Aorta (tissue), 5 donors: Measurements from ENCODE around the gene DCLK3. TPM values are rescaled to one million over a fixed set of nuclear protein-coding genes. Genes with fewer than 3 reads are reported as not detected.
A peak's percentile ranks its signal among the peaks of the same experiment; 100 is the strongest.

Source experiments
- ATAC-seq: fragments of 200-7000 bp; cut with Tn5 transposase; one replicate; pipeline ENCODE4 v1.9.1; 2022; ENCODE audit warnings: moderate library complexity; ENCODE audit not compliant: low FRiP score
- DNase-seq, 2 donors: peaks; one replicate each; pipeline ENCODE4 v3.0.0-alpha.2; 2020
- H3K27ac ChIP-seq, 2 donors: one replicate each; pipeline ENCODE4 v1.5.1; 2013; ENCODE audit warnings: low read length in 2 of 2, mild to moderate bottlenecking in 2 of 2, moderate library complexity in 2 of 2, control low read depth in 1 of 2, inconsistent platforms in 1 of 2, low read depth in 1 of 2
- H3K27me3 ChIP-seq, 2 donors: one replicate each; pipeline ENCODE4 v1.6.1; 2013; ENCODE audit warnings: control low read depth in 1 of 2, low read length in 1 of 2, mild to moderate bottlenecking in 1 of 2, moderate library complexity in 1 of 2; ENCODE audit not compliant: insufficient read depth in 2 of 2, control insufficient read depth in 1 of 2
- H3K36me3 ChIP-seq, 2 donors: one replicate each; pipeline ENCODE4 v1.6.1; 2013; ENCODE audit warnings: control low read depth in 1 of 2, low read length in 1 of 2, mild to moderate bottlenecking in 1 of 2; ENCODE audit not compliant: insufficient read depth in 2 of 2, control insufficient read depth in 1 of 2
- H3K4me1 ChIP-seq, 2 donors: one replicate each; pipeline ENCODE4 v1.6.1; 2013; ENCODE audit warnings: low read length in 2 of 2, control low read depth in 1 of 2, mild to moderate bottlenecking in 1 of 2, moderate library complexity in 1 of 2; ENCODE audit not compliant: insufficient read depth in 2 of 2, control insufficient read depth in 1 of 2
- H3K4me3 ChIP-seq, 2 donors: one replicate each; pipeline ENCODE4 v1.5.1; 2013; ENCODE audit warnings: low read length in 2 of 2, control low read depth in 1 of 2, mild to moderate bottlenecking in 1 of 2
- H3K9me3 ChIP-seq: one replicate; pipeline ENCODE4 v1.6.1; 2013; ENCODE audit warnings: mild to moderate bottlenecking, low read length; ENCODE audit not compliant: control insufficient read depth
- WGBS, 2 donors: extraction: QIAGEN DNeasy Blood & Tissue Kit; methylation state at CpG; one replicate each; pipeline ENCODE4 v1.1.7; 2013; 5-methylcytosine and 5-hydroxymethylcytosine counted together
- intact Hi-C, 2 donors: fragments of 100-400 bp; cut with DNase I; formaldehyde crosslinking; loops; one replicate each; pipeline versions ENCODE4 v1.14.2 to v1.15.0; 2022
- polyA plus RNA-seq, 2 donors: library from polyadenylated mRNA; stranded (reverse); fragments of 200-250 nt; gene quantifications; one replicate each; pipeline ENCODE4 v1.2.3, GENCODE V29; 2013
- total RNA-seq, 2 donors: library from RNA; stranded (reverse); fragmentation: NEBNext Ultra II Directional; extraction: Animal tissue kit (Norgen Biotek cat#: 25700); gene quantifications; one replicate each; pipeline ENCODE4 v1.2.1, GENCODE V29; 2021
- donor health status: healthy with polysubstance abuse.
- donor health status: Bipolar disorder and iron deficiency.
- donor health status: DM: no; HTN: no; CAD: no.
- donor health status: DM: no; HTN: no; CAD: no.
- donor health status: DM: yes; HTN: yes; CAD: no.

The DCLK3 gene
- total and polyA plus RNA-seq, 4 donors: 0.06 to 0.18 (median 0.13) TPM; not detected in 1

DNA sequence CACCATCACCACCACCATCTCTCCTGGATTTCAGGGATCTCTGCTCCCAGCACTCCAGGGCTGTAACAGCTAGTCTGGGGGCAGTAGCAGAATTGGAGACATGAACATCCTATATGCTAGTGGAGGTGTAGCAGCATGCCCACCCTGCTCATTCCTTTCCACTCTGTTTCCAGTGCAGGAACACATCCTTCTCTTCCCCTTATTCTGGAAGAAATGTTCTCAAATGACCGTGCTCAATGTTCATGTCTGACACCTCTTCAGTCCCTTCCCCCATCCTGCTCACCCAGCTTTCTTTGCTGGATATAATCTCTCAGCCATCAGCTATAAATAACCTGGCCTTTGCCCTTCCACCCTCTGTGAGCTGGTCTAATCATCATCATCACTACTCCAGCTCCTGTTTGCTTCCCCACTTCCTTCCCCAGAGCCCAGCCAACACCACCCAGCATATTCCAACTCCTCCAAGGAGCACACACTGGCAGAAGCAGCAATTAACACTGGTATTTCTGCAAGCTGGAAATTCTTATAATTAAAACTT, 31.1 kb downstream of the DCLK3 start:
- Histone ChIP-seq H3K27ac (no peak overlapping the region), H3K36me3 (no peaks in the 10 kb centered on the region), H3K9me3 (no peaks in the 10 kb centered on the region), H3K4me3 (no peak overlapping the region), H3K4me1 (no peaks in the 10 kb centered on the region), H3K27me3 (no peaks in the 10 kb centered on the region)
- WGBS, 2 donors: 84 to 87% methylated on average over 1 of the region's 1 CpG
- ATAC-seq (no peak), DNase-seq (no peak)
- intact Hi-C loops: no loop called here

DNA sequence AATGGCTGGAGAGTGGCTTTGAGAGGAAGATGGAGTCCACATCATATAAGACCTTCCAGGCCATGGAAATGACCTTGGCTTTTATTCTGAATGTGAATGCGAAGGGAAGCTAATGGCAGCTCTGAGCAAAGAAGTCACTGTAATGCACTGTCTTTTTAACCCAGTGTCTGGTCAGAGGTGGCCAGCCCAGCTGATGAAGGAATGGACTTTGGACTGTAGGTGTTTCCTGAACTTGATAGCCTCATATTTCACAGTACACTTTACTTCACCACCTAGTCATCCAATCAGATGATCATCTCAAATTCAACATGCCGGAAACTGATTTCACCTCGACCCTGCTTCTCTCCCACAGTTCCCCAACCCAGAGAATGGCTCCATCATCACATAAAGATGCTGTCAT, 33.4 kb downstream of the DCLK3 start:
- no peak for ATAC-seq
- Histone ChIP-seq H3K4me1 (no peaks in the 10 kb centered on the region), H3K9me3 (no peaks in the 10 kb centered on the region), H3K27me3 (no peaks in the 10 kb centered on the region), H3K27ac (no peak overlapping the region), H3K36me3 (no peaks in the 10 kb centered on the region), H3K4me3 (no peak overlapping the region)
- intact Hi-C loops: loop anchor here in 1 of 2 donors (2.0 kb wide), 1 partner anchor 226 kb away; no protein-coding TSS in a partner anchor
- no peak for DNase-seq
- 93 to 95% methylated on average over 3 of the region's 3 CpGs for WGBS, 2 donors

DNA sequence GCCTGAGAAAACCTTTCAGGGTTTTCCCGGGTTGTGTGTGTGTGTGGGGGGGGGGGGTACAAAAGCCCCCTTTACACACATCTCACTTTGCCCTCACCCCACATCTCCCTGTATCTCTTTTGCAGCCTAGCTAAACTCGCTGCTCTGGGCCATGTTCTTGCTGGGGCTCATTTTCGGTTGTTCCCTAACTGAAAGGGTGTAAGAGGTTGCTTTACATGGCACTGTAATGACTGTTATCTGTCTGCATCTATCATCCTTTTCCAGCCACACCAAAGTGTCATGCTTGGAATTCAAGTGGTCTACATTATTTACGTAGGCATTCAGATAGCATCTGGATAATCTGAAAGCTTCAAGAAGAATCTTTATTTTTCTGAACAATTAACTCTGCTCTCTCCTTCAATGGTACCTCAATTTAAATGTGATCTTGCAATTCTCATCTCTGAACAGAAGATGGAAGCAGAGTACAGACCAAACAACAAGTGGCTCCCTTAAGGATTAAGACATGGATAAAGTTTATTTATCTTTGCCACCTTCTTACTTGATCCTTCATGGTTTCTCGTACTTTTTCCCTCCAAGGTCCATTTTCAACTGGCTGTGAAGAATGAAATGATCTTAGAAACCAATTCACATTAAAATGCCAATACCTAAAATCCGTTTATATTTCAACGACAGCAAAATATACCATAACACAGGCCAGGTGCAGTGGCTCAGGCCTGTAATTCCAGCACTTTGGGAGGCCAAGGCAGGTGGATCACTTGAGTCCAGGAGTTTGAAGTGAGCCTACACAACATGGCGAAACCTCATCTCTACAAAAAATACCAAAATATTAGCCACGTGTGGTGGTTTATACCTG, 34.9 kb downstream of the DCLK3 start:
- 45 to 50% methylated on average over 9 of the region's 9 CpGs for WGBS, 2 donors
- Histone ChIP-seq H3K27ac (no peak overlapping the region), H3K4me3 (no peak overlapping the region), H3K27me3 (no peaks in the 10 kb centered on the region), H3K36me3 (no peaks in the 10 kb centered on the region), H3K9me3 (no peaks in the 10 kb centered on the region), H3K4me1 (no peaks in the 10 kb centered on the region)
- intact Hi-C loops: loop anchor here (2.0 to 5.0 kb wide), 3 partner anchors 138 to 227 kb away; no protein-coding TSS in a partner anchor
- DNase-seq (no peak), ATAC-seq (peak; percentile 70)

DNA sequence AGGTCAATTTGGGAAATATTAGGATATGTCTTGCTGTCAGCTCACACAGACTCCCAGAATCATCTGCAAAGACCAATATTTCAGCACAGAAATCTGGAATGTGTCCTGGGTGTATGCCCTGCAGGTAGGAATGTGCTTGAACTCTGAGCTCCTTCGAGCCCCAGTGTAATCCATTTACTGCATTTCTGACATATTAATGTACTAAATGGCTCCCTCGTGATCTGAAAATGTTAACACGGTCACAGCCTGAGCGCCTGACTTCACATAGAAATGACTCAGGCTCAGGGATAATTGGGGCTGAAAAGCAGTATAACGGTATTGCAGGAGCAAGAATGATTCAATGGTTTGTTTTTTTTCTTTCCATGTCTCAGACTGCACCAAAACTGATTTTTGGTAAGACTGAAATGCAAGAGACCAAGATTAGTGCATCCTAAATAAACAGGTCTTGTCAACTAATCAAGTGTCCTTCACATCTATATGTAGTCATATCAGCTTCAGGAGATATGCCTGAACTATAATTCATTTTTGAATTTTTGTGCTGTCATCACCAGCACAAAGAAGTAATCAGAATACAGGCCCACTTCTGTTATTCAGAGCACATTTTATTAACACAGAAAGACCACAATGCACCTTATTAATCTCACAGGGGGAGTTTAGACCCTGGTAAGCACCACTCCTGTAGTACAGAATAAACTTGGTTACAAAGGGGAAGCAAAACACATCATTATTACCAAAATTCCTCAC, 49.8 kb downstream of the DCLK3 start:
- WGBS, 2 donors: 57 to 66% methylated on average over 5 of the region's 5 CpGs

DNA sequence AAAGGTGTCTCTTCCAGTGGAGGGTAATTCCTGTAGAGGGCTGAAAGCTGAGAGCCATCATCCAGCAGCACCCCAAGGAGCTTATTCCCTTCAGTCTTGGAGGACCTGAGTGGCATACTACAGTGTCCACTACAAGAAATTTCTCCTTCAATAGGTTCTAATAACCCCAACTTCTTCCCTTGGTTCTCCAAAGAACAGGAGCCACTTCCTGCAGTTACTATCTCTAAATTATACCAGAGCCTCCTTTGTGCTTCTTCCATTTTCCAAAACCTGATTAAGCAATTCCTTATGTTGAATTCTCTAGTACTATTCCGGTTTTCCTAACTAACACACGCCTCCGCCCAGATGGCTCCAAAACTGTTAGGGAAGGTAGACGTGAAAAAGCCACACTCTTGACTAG, 50.4 kb downstream of the DCLK3 start:
- 94 to 96% methylated on average over 4 of the region's 4 CpGs for WGBS, 2 donors

More for the DNA sequence above, 49.8 kb downstream of the DCLK3 start:
- H3K27me3 ChIP-seq: no peaks in the 10 kb centered on the region
- H3K4me1 ChIP-seq: no peaks in the 10 kb centered on the region
- H3K27ac ChIP-seq: no peak overlapping the region
- intact Hi-C loops: no loop called here
- H3K36me3 ChIP-seq: no peaks in the 10 kb centered on the region
- H3K9me3 ChIP-seq: no peaks in the 10 kb centered on the region
- H3K4me3 ChIP-seq: no peak overlapping the region
- no peak for DNase-seq
- no peak for ATAC-seq

DNA sequence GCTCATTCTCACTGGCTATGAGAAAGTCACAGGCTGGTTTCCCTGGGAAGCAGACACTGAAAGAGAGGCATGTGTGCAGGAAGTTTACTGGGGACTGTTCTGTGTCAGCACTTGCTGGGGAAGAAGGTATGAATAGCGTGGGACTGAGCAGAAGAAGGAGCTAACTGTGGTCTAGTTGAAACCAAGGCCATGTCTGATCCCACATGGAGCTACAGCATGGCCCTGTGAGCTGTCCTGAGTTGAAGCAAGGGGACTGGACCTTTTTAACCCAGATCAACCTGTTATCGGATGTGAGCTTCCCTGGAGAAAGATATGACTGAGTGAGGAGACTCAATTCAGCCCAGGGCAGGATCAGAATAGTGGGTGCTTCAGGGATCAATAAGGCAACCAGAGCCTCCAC, 53.7 kb downstream of the DCLK3 start:
- DNase-seq: no peak
- Histone ChIP-seq H3K27me3 (no peaks in the 10 kb centered on the region), H3K4me1 (no peaks in the 10 kb centered on the region), H3K4me3 (no peak overlapping the region), H3K27ac (no peak overlapping the region), H3K9me3 (no peaks in the 10 kb centered on the region), H3K36me3 (no peaks in the 10 kb centered on the region)
- intact Hi-C loops: no loop called here
- WGBS, 2 donors: 69 to 87% methylated on average over 2 of the region's 2 CpGs
- no peak for ATAC-seq

More for the DNA sequence above, 50.4 kb downstream of the DCLK3 start:
- Histone ChIP-seq H3K4me1 (no peaks in the 10 kb centered on the region), H3K27ac (no peak overlapping the region), H3K9me3 (no peaks in the 10 kb centered on the region), H3K4me3 (no peak overlapping the region), H3K36me3 (no peaks in the 10 kb centered on the region), H3K27me3 (no peaks in the 10 kb centered on the region)
- ATAC-seq (no peak), DNase-seq (no peak)
- intact Hi-C loops: no loop called here

DNA sequence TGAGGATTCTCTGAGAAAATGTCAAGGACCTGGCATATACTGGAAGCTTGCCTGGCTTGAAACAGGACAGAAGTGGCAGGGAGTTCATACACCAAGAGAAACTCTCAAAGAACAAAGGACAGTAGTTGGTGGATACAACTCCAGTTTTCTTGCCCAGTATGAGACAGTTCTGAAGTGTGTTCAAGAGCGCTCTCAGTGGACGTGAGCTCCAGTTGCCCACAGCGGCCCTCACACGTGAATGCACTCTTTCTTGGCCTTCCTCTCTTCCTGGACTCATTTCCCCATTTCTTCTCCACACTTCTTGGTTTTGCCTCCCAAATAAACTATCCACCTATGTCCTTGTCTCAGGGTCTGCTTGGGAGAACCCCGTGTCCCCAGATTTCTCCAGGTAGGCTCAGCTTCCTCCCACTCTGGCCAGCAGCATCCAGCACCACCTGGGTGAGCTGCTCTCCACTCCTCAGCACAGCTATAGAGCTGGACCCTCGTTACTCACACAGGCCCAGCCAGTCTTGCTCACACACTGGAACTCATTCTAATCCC, 54.5 kb downstream of the DCLK3 start:
- no peak for ATAC-seq

DNA sequence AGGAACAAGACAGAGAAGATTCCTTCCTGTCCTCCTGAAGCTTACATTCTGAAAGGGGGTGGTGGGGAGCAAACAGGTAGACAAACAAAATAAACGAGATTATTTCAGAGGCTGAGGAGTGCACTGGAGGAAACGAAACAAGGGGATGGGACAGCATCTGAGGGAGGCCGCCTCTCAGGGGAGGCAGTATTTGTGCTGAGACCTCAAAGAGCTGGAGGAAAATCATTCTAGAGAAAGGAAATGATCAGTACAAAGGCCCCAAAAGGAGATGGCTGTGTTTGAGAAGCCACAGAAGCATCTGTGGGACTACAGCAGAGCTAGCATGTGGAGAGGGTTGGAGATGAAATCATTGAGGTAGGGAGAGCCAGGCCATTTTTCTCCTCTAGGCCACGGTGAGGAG, 55.1 kb downstream of the DCLK3 start:
- Histone ChIP-seq H3K4me3 (no peak overlapping the region), H3K27me3 (no peaks in the 10 kb centered on the region), H3K4me1 (no peaks in the 10 kb centered on the region), H3K36me3 (no peaks in the 10 kb centered on the region), H3K9me3 (no peaks in the 10 kb centered on the region), H3K27ac (no peak overlapping the region)
- intact Hi-C loops: no loop called here
- 89 to 92% methylated on average over 4 of the region's 4 CpGs for WGBS, 2 donors
- no peak for ATAC-seq
- DNase-seq: no peak

More for the DNA sequence above, 54.5 kb downstream of the DCLK3 start:
- no peaks in the 10 kb centered on the region for H3K4me1 ChIP-seq
- H3K4me3 ChIP-seq: no peak overlapping the region
- no peak for DNase-seq
- no peak overlapping the region for H3K27ac ChIP-seq
- no peaks in the 10 kb centered on the region for H3K36me3 ChIP-seq
- no peaks in the 10 kb centered on the region for H3K27me3 ChIP-seq
- H3K9me3 ChIP-seq: no peaks in the 10 kb centered on the region
- 90 to 93% methylated on average over 6 of the region's 6 CpGs for WGBS, 2 donors
- intact Hi-C loops: no loop called here
